Right atrium auricular region (tissue), 2 donors: ENCODE measurements around the gene FLYWCH2. TPM values are rescaled to one million over a fixed set of nuclear protein-coding genes. Genes with fewer than 3 reads are reported as not detected.

Experiments used
- DNase-seq: peaks from one replicate; pipeline ENCODE4 v3.0.0-alpha.2; 2019; ENCODE audit warnings: low spot score
- H3K27ac ChIP-seq, 2 donors: fragments of 200-600 bp; sonication (generic); 1 replicate in 1 of 2; 2 replicates in 1 of 2; pipeline ENCODE4 v1.5.1; 2016 to 2019
- H3K27me3 ChIP-seq, 2 donors: fragments of 200-600 bp; sonication (generic); one replicate each; pipeline versions ENCODE4 v1.5.1 to v1.6.0; 2017 to 2019
- H3K36me3 ChIP-seq: fragments of 200-600 bp; sonication (generic); one replicate; pipeline ENCODE4 v1.5.1; 2016
- H3K4me1 ChIP-seq, 2 donors: fragments of 200-600 bp; sonication (generic); one replicate each; pipeline versions ENCODE4 v1.5.1 to v1.6.0; 2017 to 2019
- H3K4me3 ChIP-seq, 2 donors: fragments of 200-600 bp; sonication (generic); 1 replicate in 1 of 2; 2 replicates in 1 of 2; pipeline ENCODE4 v1.5.1; 2017 to 2019; ENCODE audit warnings: mild to moderate bottlenecking in 1 of 2, moderate library complexity in 1 of 2
- H3K9me3 ChIP-seq, 2 donors: fragments of 200-600 bp; sonication (generic); one replicate each; pipeline ENCODE4 v1.5.1; 2019
- total RNA-seq, 2 donors: library from RNA; depleted of rRNA; stranded (reverse); fragments of >200 nt; gene quantifications; one replicate each; pipeline ENCODE4 v1.1.0, GENCODE V29; 2016
- TF ChIP-seq, protein P1 (sequence below), 2 donors: fragments of 200-600 bp; sonication (generic); IDR thresholded peaks; one replicate each; pipeline ENCODE4 v1.5.1; 2019; ENCODE audit warnings: antibody characterized with exemption in 2 of 2

Gene FLYWCH2
- total RNA-seq, 2 donors from 2014 or later, result 48.2 to 57.9 TPM

DNA sequence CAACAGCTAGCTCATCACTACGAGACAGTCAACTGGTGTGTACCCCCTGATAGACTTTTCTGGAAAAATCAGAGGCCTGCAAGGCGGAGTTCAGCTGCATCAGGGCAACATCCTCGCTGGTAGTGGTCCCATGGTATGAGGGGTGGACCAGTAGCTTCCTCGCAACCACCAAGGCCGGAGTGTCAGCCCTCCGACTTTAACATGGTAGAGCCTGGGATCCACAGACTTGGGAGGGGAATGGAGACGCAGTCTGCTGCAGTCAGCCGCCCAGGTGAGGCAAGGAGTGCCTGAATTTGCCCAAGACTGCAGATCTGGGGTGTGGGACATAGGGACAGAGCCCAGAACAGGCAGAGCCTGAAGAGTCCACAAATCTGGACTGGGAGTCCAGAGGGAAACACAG is 39.5 kb upstream of the FLYWCH2 start:
- TF ChIP-seq, protein P1, sequence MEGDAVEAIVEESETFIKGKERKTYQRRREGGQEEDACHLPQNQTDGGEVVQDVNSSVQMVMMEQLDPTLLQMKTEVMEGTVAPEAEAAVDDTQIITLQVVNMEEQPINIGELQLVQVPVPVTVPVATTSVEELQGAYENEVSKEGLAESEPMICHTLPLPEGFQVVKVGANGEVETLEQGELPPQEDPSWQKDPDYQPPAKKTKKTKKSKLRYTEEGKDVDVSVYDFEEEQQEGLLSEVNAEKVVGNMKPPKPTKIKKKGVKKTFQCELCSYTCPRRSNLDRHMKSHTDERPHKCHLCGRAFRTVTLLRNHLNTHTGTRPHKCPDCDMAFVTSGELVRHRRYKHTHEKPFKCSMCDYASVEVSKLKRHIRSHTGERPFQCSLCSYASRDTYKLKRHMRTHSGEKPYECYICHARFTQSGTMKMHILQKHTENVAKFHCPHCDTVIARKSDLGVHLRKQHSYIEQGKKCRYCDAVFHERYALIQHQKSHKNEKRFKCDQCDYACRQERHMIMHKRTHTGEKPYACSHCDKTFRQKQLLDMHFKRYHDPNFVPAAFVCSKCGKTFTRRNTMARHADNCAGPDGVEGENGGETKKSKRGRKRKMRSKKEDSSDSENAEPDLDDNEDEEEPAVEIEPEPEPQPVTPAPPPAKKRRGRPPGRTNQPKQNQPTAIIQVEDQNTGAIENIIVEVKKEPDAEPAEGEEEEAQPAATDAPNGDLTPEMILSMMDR (IDR thresholded peaks at IDR 0.05), result no peak
- no peak for DNase-seq
- Histone ChIP-seq H3K4me3 (no peak overlapping the region), H3K27me3 (no peaks in the 10 kb centered on the region), H3K36me3 (no peaks in the 10 kb centered on the region), H3K4me1 (peaks cover 0 to 14% of the 10 kb centered on the region in 2 donors), H3K27ac (no peak overlapping the region), H3K9me3 (no peaks in the 10 kb centered on the region)

DNA sequence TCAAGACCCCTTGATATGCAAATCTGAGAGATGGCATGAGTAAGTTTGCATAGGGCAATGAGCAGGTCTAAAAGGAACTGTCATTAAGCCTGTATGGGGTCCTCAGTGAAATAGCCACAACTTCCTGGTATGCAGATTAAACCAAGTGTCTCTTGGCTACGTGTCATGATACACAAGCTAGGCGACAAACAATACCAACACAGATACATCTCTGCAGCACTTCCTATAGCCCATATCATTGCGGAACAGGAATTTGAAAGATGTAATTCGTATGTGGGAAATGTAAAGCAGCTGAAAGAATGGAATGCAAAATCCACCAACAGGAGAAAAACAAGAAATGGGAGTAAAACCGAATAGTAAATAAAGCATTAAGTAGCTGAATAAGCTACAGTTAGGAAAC is 37.9 kb upstream of the FLYWCH2 start:
- Histone ChIP-seq H3K9me3 (no peaks in the 10 kb centered on the region), H3K27me3 (no peaks in the 10 kb centered on the region), H3K36me3 (no peaks in the 10 kb centered on the region), H3K27ac (no peak overlapping the region), H3K4me3 (no peak overlapping the region), H3K4me1 (peaks cover 0 to 14% of the 10 kb centered on the region in 2 donors)
- TF ChIP-seq, protein P1 (IDR thresholded peaks at IDR 0.05), result no peak
- DNase-seq, result no peak

DNA sequence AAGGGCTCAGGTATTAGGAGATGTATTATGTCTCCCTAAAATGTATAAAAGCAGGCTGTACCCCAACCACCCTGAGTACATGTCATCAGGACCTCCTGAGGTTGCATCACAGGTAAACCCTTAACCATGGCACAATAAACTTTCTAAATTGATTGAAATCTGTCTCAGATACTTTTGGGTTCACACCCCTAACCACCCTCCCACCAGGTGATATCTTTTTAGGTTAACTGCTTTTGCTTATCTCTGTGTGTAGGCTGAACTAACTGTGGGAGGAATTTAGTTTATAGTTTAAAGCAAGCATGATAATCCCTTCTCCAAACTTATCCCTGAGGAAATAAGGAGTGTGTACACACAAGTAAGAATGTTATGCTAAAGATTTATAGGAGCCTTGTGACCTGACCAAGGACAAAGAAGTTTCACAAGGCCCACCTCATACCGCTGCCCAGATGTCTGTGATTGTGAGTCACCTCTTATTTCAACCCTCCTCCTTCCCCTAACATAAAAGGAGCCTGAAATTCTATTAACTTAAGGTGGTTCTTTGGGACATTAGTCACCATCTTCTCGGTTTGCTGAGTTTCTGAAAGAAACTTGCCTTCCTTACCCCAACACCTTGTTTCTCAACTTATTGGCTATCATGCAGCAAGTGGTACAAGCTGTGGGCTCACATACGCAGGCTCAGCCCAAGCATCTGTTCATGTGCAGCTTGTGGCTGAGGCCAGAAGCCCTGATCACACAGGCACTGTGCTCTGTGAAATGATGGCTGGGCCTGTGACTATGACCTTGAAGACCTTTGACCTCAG is 36.3 kb upstream of the FLYWCH2 start:
- TF ChIP-seq, protein P1 (IDR thresholded peaks at IDR 0.05), result no peak
- Histone ChIP-seq H3K27ac (no peak overlapping the region), H3K36me3 (no peaks in the 10 kb centered on the region), H3K4me3 (no peak overlapping the region), H3K27me3 (no peaks in the 10 kb centered on the region), H3K4me1 (peaks cover 0 to 10% of the 10 kb centered on the region in 2 donors), H3K9me3 (no peaks in the 10 kb centered on the region)
- DNase-seq, result no peak

DNA sequence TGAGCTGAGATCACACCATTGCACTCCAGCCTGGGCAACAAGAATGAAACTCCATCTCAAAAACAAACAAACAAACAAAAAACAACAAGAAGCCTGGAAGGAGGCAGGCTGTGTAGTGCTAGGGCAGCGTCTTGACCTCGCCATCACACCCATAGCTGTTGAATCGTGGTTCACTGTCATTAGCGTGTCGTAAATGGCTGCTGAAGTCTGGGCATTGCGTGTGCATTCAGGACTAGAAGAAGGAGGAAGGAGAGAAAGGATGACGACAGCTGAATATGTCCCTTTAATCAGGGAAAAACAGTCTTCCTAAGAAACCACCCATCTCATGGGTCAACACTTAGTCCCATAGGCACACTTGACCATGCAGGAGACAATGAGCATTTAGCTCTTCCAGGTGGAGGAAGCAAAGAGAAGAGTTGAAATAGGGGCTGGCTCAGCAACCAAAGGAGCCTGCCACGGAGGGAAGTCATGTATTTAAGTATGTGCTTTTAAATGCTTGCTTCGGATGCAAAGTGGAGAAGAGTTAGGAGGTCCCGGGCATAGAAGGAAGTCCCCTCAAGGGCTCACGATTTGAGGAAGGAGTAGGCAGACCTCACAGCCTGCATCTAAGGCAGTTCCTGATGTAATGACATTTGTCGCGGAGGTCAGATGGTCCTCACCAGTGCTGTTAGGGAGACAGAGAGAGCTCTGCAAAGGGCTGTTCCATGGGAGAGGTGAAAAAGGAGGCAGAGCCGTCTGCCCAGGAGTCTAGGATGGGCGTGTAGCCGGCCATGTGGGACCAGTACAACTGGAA is 33.9 kb upstream of the FLYWCH2 start:
- Histone ChIP-seq H3K27ac (no peak overlapping the region), H3K9me3 (peaks cover 0 to 4% of the 10 kb centered on the region in 2 donors), H3K27me3 (no peaks in the 10 kb centered on the region), H3K4me1 (no peaks in the 10 kb centered on the region), H3K36me3 (no peaks in the 10 kb centered on the region), H3K4me3 (no peak overlapping the region)
- TF ChIP-seq, protein P1 (IDR thresholded peaks at IDR 0.05), result no peak
- no peak for DNase-seq

DNA sequence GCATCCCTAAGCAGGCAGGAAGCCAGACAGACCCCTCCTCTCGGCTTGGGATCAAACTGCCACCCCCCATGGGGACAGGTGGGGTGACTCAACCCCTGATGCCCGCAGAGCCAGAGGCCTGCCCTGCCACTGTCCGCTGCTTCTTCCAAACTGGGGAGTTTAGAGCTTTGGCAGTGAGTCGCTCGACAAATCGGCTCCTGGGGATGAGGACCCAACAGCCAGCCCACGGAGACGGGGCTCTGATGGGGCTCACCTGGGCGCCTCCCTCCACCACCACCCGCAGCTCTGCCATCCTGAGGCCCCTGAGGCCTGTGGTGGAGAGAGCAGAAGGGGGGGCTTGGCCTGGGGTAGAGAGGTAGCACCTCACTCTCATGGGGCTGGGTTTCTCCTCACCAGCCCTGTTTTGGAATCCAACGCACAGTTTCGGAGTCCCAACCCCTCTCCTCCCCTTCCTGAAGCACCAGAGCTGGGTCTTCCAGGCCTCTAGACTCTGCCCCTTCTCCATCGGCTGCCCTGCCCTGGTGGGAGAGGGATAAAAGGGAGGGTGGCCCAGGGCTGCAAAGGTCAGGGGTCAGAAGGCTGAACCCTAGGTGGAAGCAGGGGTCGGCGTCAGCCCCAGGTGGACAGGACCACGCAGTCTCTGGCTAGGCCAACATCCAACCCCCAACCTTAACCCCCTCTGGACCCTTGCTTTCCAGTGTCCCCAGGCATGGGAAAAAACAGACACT is 30.8 kb upstream of the FLYWCH2 start:
- Histone ChIP-seq H3K4me3 (no peak overlapping the region), H3K9me3 (peaks cover 0 to 12% of the 10 kb centered on the region in 2 donors), H3K36me3 (no peaks in the 10 kb centered on the region), H3K27me3 (no peaks in the 10 kb centered on the region), H3K4me1 (no peaks in the 10 kb centered on the region), H3K27ac (no peak overlapping the region)
- TF ChIP-seq, protein P1 (IDR thresholded peaks at IDR 0.05), result no peak
- no peak for DNase-seq
